ENCODE results near the gene INSL3.

The INSL3 gene

DNA sequence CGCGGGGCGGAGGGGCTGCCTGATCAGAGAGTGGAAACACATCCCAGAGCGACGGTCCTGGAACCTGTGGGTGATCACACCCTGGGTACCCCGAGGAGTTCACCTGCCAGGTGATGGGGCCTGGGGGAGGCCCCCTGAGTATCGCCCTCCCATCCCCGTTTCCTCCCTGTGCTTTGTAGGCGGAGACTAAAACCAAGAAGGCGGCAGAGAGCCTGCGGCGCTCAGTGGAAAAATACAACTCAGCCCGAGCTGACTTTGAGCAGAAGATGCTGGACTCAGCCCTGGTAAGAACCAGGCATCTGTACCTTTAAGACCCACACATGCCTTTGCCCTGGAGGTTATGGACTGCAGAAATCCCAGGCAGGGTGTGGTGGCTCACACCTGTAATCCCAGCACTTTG lies 50.7 kb downstream of the INSL3 start:
- H3K4me3 ChIP-seq (ENCODE audit: low read depth, low read length) = no peak overlapping the region
- no peak for DNase-seq (ENCODE audit: low read depth)
- TF ChIP-seq, protein P1, sequence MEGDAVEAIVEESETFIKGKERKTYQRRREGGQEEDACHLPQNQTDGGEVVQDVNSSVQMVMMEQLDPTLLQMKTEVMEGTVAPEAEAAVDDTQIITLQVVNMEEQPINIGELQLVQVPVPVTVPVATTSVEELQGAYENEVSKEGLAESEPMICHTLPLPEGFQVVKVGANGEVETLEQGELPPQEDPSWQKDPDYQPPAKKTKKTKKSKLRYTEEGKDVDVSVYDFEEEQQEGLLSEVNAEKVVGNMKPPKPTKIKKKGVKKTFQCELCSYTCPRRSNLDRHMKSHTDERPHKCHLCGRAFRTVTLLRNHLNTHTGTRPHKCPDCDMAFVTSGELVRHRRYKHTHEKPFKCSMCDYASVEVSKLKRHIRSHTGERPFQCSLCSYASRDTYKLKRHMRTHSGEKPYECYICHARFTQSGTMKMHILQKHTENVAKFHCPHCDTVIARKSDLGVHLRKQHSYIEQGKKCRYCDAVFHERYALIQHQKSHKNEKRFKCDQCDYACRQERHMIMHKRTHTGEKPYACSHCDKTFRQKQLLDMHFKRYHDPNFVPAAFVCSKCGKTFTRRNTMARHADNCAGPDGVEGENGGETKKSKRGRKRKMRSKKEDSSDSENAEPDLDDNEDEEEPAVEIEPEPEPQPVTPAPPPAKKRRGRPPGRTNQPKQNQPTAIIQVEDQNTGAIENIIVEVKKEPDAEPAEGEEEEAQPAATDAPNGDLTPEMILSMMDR (IDR thresholded peaks at IDR 0.05; ENCODE audit: insufficient read depth, low read depth, low read length, missing control alignments) = no peak

DNA sequence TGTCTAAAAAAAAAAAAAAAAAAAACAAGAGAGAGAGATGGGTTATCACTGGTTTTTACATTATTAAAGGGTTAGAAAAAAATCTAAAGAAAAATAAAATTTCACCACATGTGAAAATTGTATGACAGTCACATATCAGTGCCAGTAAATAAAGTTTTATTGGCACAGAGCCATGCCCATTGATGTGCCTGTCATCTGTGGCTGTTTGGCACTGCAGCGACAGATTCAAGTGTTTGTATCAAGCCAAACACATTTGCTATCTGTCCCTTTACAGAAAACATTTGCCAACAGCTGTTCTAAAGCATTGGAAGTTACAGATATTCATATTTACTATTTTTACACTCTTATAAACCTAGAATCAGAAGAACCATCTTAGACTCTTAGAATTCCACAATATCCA lies 53.8 kb downstream of the INSL3 start:
- no peak for DNase-seq (ENCODE audit: low read depth)
- no peak overlapping the region for H3K4me3 ChIP-seq (ENCODE audit: low read depth, low read length)
- TF ChIP-seq, protein P1 (IDR thresholded peaks at IDR 0.05; ENCODE audit: insufficient read depth, low read depth, low read length, missing control alignments) = no peak

DNA sequence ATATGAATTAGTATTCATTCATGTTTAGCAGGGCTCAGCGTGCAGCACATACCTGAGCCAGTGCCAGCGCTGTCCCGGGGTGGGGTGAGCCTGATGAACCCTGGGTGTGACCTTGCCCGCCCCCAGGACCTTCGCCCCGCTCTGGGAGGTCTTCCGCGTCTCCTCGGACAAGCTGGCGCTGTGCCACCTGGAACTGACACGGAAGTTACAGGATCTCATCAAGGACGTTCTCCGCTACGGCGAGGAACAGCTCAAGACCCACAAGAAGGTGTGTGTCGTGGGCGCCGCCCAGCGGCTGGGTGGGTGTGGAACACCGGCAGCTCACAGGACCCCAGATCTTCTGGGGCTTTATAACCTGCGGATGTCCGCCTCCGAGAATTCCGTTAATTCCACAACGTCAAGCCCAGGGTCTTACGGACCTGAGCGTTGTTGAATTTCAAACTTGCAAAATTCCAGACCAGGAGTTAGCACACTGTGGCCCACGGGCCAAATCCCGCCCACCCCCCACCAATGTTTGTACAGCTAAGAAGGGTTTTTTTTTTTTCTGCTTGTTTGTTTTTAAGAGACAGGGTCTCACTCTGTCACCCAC lies 54.7 kb downstream of the INSL3 start:
- TF ChIP-seq, protein P1 (IDR thresholded peaks at IDR 0.05; ENCODE audit: insufficient read depth, low read depth, low read length, missing control alignments) = peak; percentile 96
- peak; percentile 88 for DNase-seq (ENCODE audit: low read depth)
- no peak overlapping the region for H3K4me3 ChIP-seq (ENCODE audit: low read depth, low read length)

Measured in GM12865 (cell line).